Vagina (tissue), 2 donors: ENCODE results near the gene APLP2.
A peak's percentile ranks its signal among the peaks of the same experiment; 100 is the strongest.

Experiments
- POLR2A ChIP-seq, 2 donors: fragments of 450-650 bp; IDR thresholded peaks; one replicate each; pipeline ENCODE4 v1.6.1; 2017; ENCODE audit warnings: antibody characterized with exemption in 2 of 2, mild to moderate bottlenecking in 2 of 2, moderate library complexity in 2 of 2
- TF ChIP-seq, protein P1 (sequence below), 3 experiments: fragments of 450-650 bp in 2 of 3; fragments of 200-600 bp in 1 of 3; sonication (generic) in 1 of 3; IDR thresholded peaks; one replicate each; pipeline ENCODE4 v1.5.1; 2017 to 2019; ENCODE audit warnings: antibody characterized with exemption in 3 of 3, mild to moderate bottlenecking in 2 of 3, moderate library complexity in 2 of 3

DNA sequence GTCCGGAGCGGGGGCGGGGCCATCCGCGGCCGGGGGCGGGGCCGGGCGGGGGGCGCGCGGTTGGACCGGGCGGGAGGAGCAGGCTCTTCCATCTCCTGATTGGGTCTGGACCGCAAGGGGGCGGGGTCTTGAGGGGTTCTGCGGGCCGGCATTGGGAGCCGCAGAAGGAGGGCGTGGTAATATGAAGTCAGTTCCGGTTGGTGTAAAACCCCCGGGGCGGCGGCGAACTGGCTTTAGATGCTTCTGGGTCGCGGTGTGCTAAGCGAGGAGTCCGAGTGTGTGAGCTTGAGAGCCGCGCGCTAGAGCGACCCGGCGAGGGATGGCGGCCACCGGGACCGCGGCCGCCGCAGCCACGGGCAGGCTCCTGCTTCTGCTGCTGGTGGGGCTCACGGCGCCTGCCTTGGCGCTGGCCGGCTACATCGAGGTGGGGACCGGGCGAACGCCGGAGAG, at the start of gene APLP2:
- TF ChIP-seq, protein P1, sequence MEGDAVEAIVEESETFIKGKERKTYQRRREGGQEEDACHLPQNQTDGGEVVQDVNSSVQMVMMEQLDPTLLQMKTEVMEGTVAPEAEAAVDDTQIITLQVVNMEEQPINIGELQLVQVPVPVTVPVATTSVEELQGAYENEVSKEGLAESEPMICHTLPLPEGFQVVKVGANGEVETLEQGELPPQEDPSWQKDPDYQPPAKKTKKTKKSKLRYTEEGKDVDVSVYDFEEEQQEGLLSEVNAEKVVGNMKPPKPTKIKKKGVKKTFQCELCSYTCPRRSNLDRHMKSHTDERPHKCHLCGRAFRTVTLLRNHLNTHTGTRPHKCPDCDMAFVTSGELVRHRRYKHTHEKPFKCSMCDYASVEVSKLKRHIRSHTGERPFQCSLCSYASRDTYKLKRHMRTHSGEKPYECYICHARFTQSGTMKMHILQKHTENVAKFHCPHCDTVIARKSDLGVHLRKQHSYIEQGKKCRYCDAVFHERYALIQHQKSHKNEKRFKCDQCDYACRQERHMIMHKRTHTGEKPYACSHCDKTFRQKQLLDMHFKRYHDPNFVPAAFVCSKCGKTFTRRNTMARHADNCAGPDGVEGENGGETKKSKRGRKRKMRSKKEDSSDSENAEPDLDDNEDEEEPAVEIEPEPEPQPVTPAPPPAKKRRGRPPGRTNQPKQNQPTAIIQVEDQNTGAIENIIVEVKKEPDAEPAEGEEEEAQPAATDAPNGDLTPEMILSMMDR (IDR thresholded peaks at IDR 0.05), result no peak
- peak in 1 of 2 donors; percentile 87 for TF ChIP-seq POLR2A (IDR thresholded peaks at IDR 0.05)
